ENCODE results near the gene DOK6.

DNA sequence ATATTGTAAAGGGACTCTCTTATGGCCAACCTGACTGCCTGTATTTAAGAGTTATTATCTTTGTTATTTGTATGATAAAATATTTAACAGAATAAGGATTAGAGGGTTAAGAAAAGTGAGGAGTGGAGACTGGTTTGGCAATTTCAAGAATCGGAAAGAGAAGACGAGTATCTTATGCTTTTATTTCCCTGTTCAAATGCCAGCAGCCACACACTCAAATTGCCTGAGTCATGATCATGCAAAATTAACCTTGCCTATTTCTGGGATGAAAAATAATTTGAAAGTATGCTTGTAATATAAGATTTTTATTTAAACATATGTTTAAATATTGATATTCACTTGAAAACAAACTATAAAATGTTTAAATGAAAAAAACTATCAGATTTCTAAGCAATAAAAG is 358.4 kb downstream of the DOK6 start:
- TF ChIP-seq CTCF (conservative IDR thresholded peaks at IDR 0.05) (no peak), ZFX (IDR thresholded peaks at IDR 0.05) (no peak)
